ENCODE measurements around the gene MYO16.

The MYO16 gene

GRCh38 chr13:109150696-109151095 is 521.3 kb downstream of the MYO16 start:
- H3K9me3 Mint-ChIP-seq: no peaks in the 10 kb centered on the region
- no peak overlapping the region for H3K27ac Mint-ChIP-seq
- H3K36me3 Mint-ChIP-seq (ENCODE audit: low read depth): no peaks in the 10 kb centered on the region
- H3K4me3 Mint-ChIP-seq: no peak overlapping the region
- H3K4me1 Mint-ChIP-seq (ENCODE audit: low read depth): no peaks in the 10 kb centered on the region
- H3K27me3 Mint-ChIP-seq: peaks cover 20% of the 10 kb centered on the region

GRCh38 chr13:109151255-109151654 is 521.8 kb downstream of the MYO16 start:
- H3K4me1 Mint-ChIP-seq (ENCODE audit: low read depth): no peaks in the 10 kb centered on the region

GRCh38 chr13:109151696-109152095 is 522.3 kb downstream of the MYO16 start:
- H3K9me3 Mint-ChIP-seq: no peaks in the 10 kb centered on the region

More at GRCh38 chr13:109151255-109151654, 521.8 kb downstream of the MYO16 start:
- peaks cover 19% of the 10 kb centered on the region for H3K27me3 Mint-ChIP-seq
- H3K36me3 Mint-ChIP-seq (ENCODE audit: low read depth): no peaks in the 10 kb centered on the region
- H3K27ac Mint-ChIP-seq: no peak overlapping the region
- H3K4me3 Mint-ChIP-seq: no peak overlapping the region
- no peaks in the 10 kb centered on the region for H3K9me3 Mint-ChIP-seq

GRCh38 chr13:109152311-109152820 is 523.0 kb downstream of the MYO16 start:
- Mint-ChIP-seq H3K27ac (no peak overlapping the region), H3K9me3 (no peaks in the 10 kb centered on the region), H3K27me3 (peaks cover 26% of the 10 kb centered on the region), H3K36me3 (ENCODE audit: low read depth) (no peaks in the 10 kb centered on the region), H3K4me3 (no peak overlapping the region), H3K4me1 (ENCODE audit: low read depth) (no peaks in the 10 kb centered on the region)

More at GRCh38 chr13:109151696-109152095, 522.3 kb downstream of the MYO16 start:
- Mint-ChIP-seq H3K4me3 (no peak overlapping the region), H3K27ac (no peak overlapping the region), H3K36me3 (ENCODE audit: low read depth) (no peaks in the 10 kb centered on the region), H3K4me1 (ENCODE audit: low read depth) (no peaks in the 10 kb centered on the region), H3K27me3 (peaks cover 22% of the 10 kb centered on the region)

- Mint-ChIP-seq H3K4me3 (no peak overlapping the region), H3K36me3 (ENCODE audit: low read depth) (no peaks in the 10 kb centered on the region), H3K27me3 (peaks cover 28% of the 10 kb centered on the region)
Observed at GRCh38 chr13:109152941-109153340, 523.5 kb downstream of the MYO16 start.

GRCh38 chr13:109154146-109154545 is 524.7 kb downstream of the MYO16 start:
- Mint-ChIP-seq H3K4me3 (no peak overlapping the region), H3K27ac (no peak overlapping the region), H3K27me3 (peaks cover 33% of the 10 kb centered on the region), H3K36me3 (ENCODE audit: low read depth) (no peaks in the 10 kb centered on the region), H3K4me1 (ENCODE audit: low read depth) (no peaks in the 10 kb centered on the region), H3K9me3 (no peaks in the 10 kb centered on the region)

More at GRCh38 chr13:109152941-109153340, 523.5 kb downstream of the MYO16 start:
- no peak overlapping the region for H3K27ac Mint-ChIP-seq
- no peaks in the 10 kb centered on the region for H3K4me1 Mint-ChIP-seq (ENCODE audit: low read depth)
- H3K9me3 Mint-ChIP-seq: no peaks in the 10 kb centered on the region

- Mint-ChIP-seq H3K36me3 (ENCODE audit: low read depth) (no peaks in the 10 kb centered on the region), H3K4me1 (ENCODE audit: low read depth) (no peaks in the 10 kb centered on the region), H3K4me3 (no peak overlapping the region), H3K27me3 (peaks cover 33% of the 10 kb centered on the region), H3K9me3 (no peaks in the 10 kb centered on the region), H3K27ac (no peak overlapping the region)
Observed at GRCh38 chr13:109154546-109154945, 525.1 kb downstream of the MYO16 start.

GRCh38 chr13:109154966-109155761 is 525.8 kb downstream of the MYO16 start:
- Mint-ChIP-seq H3K27ac (no peak overlapping the region), H3K36me3 (ENCODE audit: low read depth) (no peaks in the 10 kb centered on the region), H3K4me1 (ENCODE audit: low read depth) (no peaks in the 10 kb centered on the region), H3K27me3 (peaks cover 33% of the 10 kb centered on the region), H3K9me3 (no peaks in the 10 kb centered on the region), H3K4me3 (no peak overlapping the region)

- no peaks in the 10 kb centered on the region for H3K9me3 Mint-ChIP-seq
- H3K4me1 Mint-ChIP-seq (ENCODE audit: low read depth): no peaks in the 10 kb centered on the region
- H3K27me3 Mint-ChIP-seq: peaks cover 36% of the 10 kb centered on the region
- H3K27ac Mint-ChIP-seq: no peak overlapping the region
- no peaks in the 10 kb centered on the region for H3K36me3 Mint-ChIP-seq (ENCODE audit: low read depth)
- H3K4me3 Mint-ChIP-seq: no peak overlapping the region
Observed at GRCh38 chr13:109156181-109156935, 526.9 kb downstream of the MYO16 start.

- H3K27ac Mint-ChIP-seq: no peak overlapping the region
- no peak overlapping the region for H3K4me3 Mint-ChIP-seq
- no peaks in the 10 kb centered on the region for H3K9me3 Mint-ChIP-seq
- peaks cover 7% of the 10 kb centered on the region for H3K4me1 Mint-ChIP-seq (ENCODE audit: low read depth)
- no peaks in the 10 kb centered on the region for H3K36me3 Mint-ChIP-seq (ENCODE audit: low read depth)
- H3K27me3 Mint-ChIP-seq: peaks cover 33% of the 10 kb centered on the region
Observed at GRCh38 chr13:109157275-109157674, 527.9 kb downstream of the MYO16 start.

- Mint-ChIP-seq H3K9me3 (no peaks in the 10 kb centered on the region), H3K27ac (no peak overlapping the region), H3K4me1 (ENCODE audit: low read depth) (peaks cover 15% of the 10 kb centered on the region), H3K27me3 (peaks cover 33% of the 10 kb centered on the region), H3K4me3 (no peak overlapping the region), H3K36me3 (ENCODE audit: low read depth) (no peaks in the 10 kb centered on the region)
Observed at GRCh38 chr13:109158383-109158782, 529.0 kb downstream of the MYO16 start.

- H3K4me3 Mint-ChIP-seq: no peak overlapping the region
- peaks cover 15% of the 10 kb centered on the region for H3K4me1 Mint-ChIP-seq (ENCODE audit: low read depth)
- H3K36me3 Mint-ChIP-seq (ENCODE audit: low read depth): no peaks in the 10 kb centered on the region
- peaks cover 33% of the 10 kb centered on the region for H3K27me3 Mint-ChIP-seq
- H3K27ac Mint-ChIP-seq: no peak overlapping the region
- no peaks in the 10 kb centered on the region for H3K9me3 Mint-ChIP-seq
Observed at GRCh38 chr13:109159650-109160309, 530.4 kb downstream of the MYO16 start.

- H3K4me3 Mint-ChIP-seq: no peak overlapping the region
- no peaks in the 10 kb centered on the region for H3K36me3 Mint-ChIP-seq (ENCODE audit: low read depth)
- H3K4me1 Mint-ChIP-seq (ENCODE audit: low read depth): peaks cover 15% of the 10 kb centered on the region
- H3K27me3 Mint-ChIP-seq: peaks cover 34% of the 10 kb centered on the region
- H3K27ac Mint-ChIP-seq: no peak overlapping the region
- no peaks in the 10 kb centered on the region for H3K9me3 Mint-ChIP-seq
Observed at GRCh38 chr13:109160357-109160756, 530.9 kb downstream of the MYO16 start.

GRCh38 chr13:109160887-109161669 is 531.7 kb downstream of the MYO16 start:
- Mint-ChIP-seq H3K27me3 (peaks cover 36% of the 10 kb centered on the region), H3K4me1 (ENCODE audit: low read depth) (peaks cover 15% of the 10 kb centered on the region), H3K4me3 (no peak overlapping the region), H3K36me3 (ENCODE audit: low read depth) (no peaks in the 10 kb centered on the region), H3K9me3 (no peaks in the 10 kb centered on the region), H3K27ac (no peak overlapping the region)

Measured in stimulated activated naive CD8-positive, alpha-beta T cell treated with anti-CD3 and anti-CD28 coated beads, Interleukin-15, Interleukin-2, amounts not matched to agents 100 ng/mL and 50 ng/mL, for 24 hours (primary cell).